AG09309 (cell line): ENCODE results near the gene APBB1IP.

ENCODE experiments used
- DNase-seq: peaks from one replicate; pipeline ENCODE4 v3.0.0-alpha.2; 2010; ENCODE audit warnings: low read depth
- H3K4me3 ChIP-seq: 2 replicates; pipeline ENCODE4 v1.5.1; 2011; ENCODE audit warnings: mild to moderate bottlenecking, low read depth, low read length, moderate library complexity; ENCODE audit not compliant: control insufficient read depth
- CTCF ChIP-seq: IDR thresholded peaks from 2 replicates; pipeline ENCODE4 v1.5.1; 2011; ENCODE audit warnings: mild to moderate bottlenecking, low read depth, low read length, inconsistent platforms; ENCODE audit not compliant: insufficient read depth, control insufficient read depth; ENCODE audit errors: missing control alignments

The APBB1IP gene

GRCh38 chr10:26505491-26505890 is 67.3 kb downstream of the APBB1IP start:
- no peak for TF ChIP-seq CTCF
- H3K4me3 ChIP-seq, result no peak overlapping the region
- DNase-seq, result no peak

DNA sequence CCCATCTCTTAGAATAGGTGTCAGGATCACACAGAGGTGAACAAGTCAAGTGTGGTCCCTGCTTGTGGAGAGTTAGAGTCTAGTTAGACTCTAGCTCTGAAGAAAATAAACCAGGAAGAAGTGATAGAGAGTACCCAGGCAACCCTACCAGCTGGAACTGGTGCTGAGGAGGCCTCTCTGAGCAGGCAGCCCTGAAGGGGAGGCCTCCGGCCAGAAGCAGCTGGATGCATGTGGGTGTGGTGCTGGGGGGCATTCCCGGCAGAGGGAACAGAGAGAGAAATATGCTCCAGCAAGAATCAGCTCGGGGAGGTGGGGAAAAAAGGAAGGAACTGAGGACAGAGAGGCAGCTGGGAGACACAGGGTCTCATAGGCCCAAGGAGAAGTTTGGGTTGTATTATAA is 68.6 kb downstream of the APBB1IP start:
- no peak overlapping the region for H3K4me3 ChIP-seq

GRCh38 chr10:26507441-26507840 is 69.3 kb downstream of the APBB1IP start:
- no peak for TF ChIP-seq CTCF
- no peak overlapping the region for H3K4me3 ChIP-seq
- no peak for DNase-seq

More for the DNA sequence above, 68.6 kb downstream of the APBB1IP start:
- no peak for DNase-seq
- TF ChIP-seq CTCF, result no peak

GRCh38 chr10:26508016-26508415 is 69.9 kb downstream of the APBB1IP start:
- DNase-seq, result no peak
- no peak overlapping the region for H3K4me3 ChIP-seq
- no peak for TF ChIP-seq CTCF

- no peak for DNase-seq
Observed at GRCh38 chr10:26509307-26509706, 71.2 kb downstream of the APBB1IP start.

GRCh38 chr10:26513101-26513500 is 75.0 kb downstream of the APBB1IP start:
- no peak overlapping the region for H3K4me3 ChIP-seq
- no peak for DNase-seq

More at GRCh38 chr10:26509307-26509706, 71.2 kb downstream of the APBB1IP start:
- H3K4me3 ChIP-seq, result no peak overlapping the region
- TF ChIP-seq CTCF, result no peak

More at GRCh38 chr10:26513101-26513500, 75.0 kb downstream of the APBB1IP start:
- no peak for TF ChIP-seq CTCF
